Activated T-cell treated with anti-CD3 and anti-CD28 coated beads for 4 hours (primary cell): ENCODE measurements around the gene EXD3.
"Not testable (repeated sequence)": the region's sequence is repeated elsewhere in the genome, so short reads cannot be mapped to it uniquely, and the experiment has no call there.

Experiments
- DNase-seq: peaks from one replicate; pipeline ENCODE4 v3.0.0-alpha.2; 2020

Gene EXD3

GRCh38 chr9:137354845-137355760 lies 67.9 kb downstream of the EXD3 start:
- DNase-seq, result no peak

- no peak for DNase-seq
These were observed 68.7 kb downstream of the EXD3 start for GRCh38 chr9:137354153-137354844.

DNA sequence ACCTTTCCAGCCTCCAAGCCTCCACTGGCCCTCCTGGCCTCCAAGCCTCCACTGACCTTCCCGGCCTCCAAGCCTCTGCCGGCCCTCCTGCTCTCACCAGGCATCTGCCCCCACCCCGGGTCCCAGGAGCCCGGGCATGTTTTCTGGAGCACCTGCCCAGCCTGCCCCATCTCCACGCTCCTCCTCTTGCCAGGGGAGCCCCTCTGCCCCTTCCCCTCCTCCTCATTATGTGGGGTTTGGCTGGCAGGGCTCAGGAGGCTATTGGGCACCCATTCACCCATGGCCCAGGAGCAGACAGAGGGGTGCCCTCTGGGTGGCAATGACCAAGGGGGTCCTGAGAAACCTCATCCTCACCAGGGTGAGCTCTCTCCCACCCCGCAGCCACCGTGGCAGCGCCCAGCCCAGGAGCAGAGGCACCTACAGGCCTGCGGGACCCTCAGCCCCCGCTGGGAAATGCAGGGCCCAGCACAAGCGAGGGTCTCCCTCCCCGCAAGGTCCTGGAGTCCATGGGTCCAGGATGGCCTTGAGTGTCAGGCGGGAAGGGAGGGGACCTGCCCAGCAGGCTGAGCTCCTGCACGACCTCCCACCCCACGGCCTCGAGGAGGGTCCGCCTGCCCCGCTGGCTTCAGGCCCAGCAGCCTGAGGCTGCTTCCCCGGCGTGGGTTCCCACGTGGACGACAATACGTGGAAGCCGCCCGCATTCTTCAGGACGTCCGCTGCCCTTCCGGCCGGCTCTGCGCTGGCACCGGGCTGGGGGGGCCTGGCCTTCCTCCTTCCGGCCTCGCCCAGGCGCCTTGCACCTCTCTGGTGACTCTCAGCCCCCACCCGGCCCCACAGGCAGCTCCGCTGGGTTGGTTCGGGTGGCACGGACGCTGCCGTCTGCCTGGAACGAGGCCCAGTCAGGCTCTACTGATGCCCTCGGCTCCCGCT lies 69.5 kb downstream of the EXD3 start:
- DNase-seq, result no peak

DNA sequence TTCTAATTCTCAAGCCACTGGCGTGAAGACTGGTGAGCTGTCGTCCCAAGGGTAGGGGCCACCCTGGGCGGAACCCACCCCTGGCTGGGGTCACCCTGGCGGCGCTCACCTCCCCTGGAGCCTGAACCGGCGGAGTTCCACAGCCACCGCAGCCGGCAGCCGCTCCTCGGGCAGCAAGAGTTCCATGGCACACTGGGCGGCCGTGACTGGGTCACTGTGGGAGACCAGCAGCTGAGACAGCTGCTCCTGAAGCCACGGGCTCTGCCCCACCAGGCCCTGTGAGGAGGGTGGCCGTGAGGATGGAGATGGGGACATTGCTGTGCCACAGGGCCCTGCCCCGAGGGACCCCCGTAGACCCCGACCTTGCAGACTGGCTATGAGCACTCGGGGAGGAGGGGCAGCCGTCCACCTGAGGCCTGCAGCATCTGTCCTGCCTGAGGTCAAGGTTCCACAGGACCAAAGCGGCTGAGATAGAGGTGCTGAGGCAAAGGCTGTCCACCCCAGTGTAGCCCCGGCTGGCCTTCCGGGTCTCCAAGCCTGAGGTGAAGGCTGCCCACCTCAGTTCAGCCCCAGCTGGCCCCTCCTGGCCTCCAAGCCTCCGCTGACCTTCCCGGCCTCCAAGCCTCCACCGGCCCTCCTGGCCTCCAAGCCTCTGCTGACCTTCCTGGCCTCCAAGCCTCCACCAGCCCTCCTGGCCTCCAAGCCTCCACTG lies 70.3 kb downstream of the EXD3 start:
- DNase-seq, result no peak

DNA sequence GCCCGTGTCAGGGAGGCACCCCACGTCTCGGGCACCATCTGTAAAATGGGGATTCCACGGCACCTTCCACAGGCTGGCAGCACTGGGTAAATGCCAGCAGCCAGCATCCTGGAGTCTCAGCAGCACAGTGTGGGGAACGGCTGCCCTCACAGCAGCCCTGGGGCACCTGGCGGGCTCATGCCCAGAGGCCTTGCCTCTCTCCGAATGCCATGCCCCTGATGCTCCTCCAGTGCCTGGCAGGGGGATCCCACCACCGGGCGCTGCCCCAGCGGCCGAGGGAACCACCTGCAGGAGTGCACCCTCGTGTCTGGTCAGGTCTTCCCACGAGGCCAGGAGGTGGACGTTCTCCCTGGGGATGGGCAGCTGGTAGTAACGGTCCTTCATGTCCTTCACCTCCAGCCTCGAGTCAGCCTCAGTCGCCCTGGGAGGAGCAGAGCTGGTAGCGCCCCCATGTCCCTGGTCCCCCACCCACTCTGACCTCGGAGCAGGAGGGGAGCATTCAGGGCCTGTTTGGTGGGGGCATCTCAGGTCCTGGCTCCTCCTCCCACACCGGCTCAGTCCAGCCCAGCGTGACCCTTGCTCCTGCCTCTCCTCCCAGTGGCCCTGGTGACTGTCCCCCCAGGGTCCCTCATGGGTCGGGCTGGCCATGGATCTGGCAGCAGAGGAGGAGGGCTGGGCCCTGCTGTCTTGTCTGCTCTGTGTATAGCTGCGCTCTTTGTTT lies 71.0 kb downstream of the EXD3 start:
- DNase-seq, result no peak

- no peak for DNase-seq
These were observed 72.0 kb downstream of the EXD3 start for GRCh38 chr9:137350696-137351584.

GRCh38 chr9:137349471-137350033 lies 73.4 kb downstream of the EXD3 start:
- DNase-seq, result no peak

GRCh38 chr9:137348769-137349470 lies 74.0 kb downstream of the EXD3 start:
- no peak for DNase-seq

GRCh38 chr9:137347928-137348327 lies 75.0 kb downstream of the EXD3 start:
- DNase-seq, result no peak

DNA sequence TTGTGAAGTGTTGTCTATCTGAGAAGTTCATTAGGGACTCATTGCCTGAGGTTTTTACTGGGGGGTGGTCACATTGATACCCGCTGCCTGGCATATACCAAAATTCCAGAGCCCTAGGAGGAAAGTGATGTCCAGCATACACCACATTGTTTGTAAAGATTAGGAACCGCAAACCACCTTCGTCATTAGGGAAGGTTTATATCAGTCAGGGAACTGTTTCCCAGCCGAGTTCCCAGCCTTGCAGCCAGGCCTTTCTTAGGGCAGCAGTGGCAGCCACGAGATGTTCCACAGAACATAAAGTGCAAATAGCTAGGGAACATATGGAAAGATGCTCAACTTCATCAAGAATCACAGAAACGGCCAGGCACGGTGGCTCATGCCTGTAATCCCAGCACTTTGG lies 80.5 kb downstream of the EXD3 start:
- no peak for DNase-seq

DNA sequence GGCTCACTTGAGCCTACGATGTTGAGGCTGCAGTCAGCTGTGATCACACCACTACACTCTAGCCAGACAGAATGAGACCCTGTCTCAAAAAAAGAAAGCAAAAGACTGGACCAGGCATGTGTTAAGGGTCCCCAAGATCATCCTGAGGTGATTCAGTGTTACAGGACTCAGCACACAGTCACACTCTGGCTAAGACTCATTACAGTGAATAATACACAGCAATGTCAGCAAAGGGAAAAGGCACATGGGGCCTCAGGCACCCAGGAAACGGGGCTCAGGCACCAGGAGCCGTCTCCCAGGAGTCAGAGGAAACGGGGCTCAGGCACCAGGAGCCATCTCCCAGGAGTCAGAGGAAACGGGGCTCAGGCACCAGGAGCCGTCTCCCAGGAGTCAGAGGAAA lies 81.7 kb downstream of the EXD3 start:
- DNase-seq, result no peak

GRCh38 chr9:137339908-137340462 lies 83.0 kb downstream of the EXD3 start:
- DNase-seq, result not testable (repeated sequence)

- no peak for DNase-seq
These were observed 83.7 kb downstream of the EXD3 start for GRCh38 chr9:137339045-137339907.

DNA sequence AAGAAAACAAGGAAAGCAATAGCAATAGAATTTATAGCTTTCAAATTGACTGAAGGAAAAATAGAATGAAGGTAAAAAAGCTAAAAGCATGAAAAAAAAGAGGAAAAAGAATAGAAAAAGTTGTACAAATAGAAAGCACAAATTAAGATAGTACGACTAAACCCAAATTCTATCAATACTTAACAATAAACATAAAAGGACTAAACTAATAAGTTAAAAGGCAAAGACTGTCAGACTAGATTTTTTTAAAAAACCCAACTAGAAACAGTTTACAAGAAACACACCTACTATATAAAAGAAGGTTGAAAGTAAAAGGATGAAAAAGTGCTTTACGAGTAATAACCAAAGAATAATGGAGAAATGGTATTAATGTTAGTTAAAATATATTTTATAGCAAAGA lies 86.2 kb downstream of the EXD3 start:
- no peak for DNase-seq

DNA sequence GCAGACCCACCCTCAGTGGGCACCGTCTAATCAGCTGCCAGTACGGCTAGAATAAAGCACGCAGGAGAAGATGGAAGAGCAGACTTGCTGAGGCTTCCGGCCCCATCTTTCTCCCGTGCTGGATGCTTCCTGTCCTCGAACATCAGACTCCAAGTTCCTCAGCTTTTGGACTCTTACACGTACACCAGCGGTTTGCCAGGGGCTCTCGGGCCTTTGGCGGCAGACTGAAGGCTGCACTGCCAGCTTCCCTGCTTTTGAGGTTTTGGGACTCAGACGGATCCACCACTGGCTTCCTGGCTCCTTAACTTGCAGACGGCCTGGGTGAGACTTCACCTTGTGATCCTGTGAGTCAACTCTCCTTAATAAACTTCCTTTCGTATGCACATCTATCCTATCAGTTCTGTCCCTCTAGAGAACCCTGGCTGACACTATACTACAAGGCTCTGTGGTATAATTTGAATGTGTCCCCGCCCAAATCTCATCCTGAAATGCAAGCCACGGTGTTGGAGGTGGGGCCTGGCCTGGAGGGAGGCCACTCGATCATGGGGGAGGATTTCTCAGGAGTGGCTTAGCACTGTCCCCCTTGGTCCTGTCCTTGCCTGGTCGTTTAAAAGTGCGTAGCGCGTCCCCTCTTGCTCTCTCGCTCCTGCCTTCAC lies 89.8 kb downstream of the EXD3 start:
- no peak for DNase-seq

- no peak for DNase-seq
These were observed 91.0 kb downstream of the EXD3 start for GRCh38 chr9:137331929-137332328.

DNA sequence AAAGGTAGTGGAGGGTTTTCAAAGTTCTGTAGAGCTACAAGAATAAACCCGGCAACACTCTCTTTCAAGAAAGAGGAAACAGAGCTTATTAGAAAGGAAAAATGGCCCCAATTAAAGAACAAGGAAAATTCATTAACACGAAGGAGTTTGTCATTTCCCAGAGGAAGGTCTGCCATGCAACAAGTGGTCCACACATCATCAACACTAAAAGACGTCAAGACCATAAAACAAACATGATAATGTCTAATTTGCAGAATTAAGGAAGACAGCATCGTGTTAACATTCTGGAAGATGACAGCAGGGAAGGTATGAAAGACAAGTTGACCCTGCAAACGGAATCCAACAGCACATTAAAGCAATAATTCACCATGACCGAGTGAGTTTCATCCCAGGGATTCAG lies 92.3 kb downstream of the EXD3 start:
- DNase-seq, result no peak

DNA sequence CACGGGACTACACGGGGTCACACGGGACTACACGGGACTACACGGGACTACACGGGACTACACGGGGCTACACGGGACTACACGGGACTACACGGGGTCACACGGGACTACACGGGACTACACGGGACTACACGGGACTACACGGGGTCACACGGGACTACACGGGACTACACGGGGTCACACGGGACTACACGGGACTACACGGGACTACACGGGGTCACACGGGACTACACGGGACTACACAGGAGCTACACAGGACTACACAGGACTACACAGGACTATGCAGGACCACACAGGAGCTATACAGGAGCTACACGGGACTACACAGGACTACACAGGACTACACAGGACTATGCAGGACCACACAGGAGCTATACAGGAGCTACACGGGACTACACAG lies 93.4 kb downstream of the EXD3 start:
- DNase-seq, result not testable (repeated sequence)
